Uterus (tissue), 2 donors: ENCODE data around the gene GRIK2.

ENCODE experiments used
- POLR2A ChIP-seq, 2 donors: fragments of 450-650 bp; IDR thresholded peaks; one replicate each; pipeline ENCODE4 v1.6.1; 2016; ENCODE audit warnings: antibody characterized with exemption in 2 of 2, mild to moderate bottlenecking in 1 of 2, moderate library complexity in 1 of 2
- TF ChIP-seq, protein P1 (sequence below), 4 experiments: fragments of 200-600 bp in 2 of 4; fragments of 450-650 bp in 2 of 4; sonication (generic) in 2 of 4; IDR thresholded peaks; one replicate each; pipeline ENCODE4 v1.5.1; 2016 to 2019; ENCODE audit warnings: antibody characterized with exemption in 4 of 4, mild to moderate bottlenecking in 2 of 4, moderate library complexity in 1 of 4

DNA sequence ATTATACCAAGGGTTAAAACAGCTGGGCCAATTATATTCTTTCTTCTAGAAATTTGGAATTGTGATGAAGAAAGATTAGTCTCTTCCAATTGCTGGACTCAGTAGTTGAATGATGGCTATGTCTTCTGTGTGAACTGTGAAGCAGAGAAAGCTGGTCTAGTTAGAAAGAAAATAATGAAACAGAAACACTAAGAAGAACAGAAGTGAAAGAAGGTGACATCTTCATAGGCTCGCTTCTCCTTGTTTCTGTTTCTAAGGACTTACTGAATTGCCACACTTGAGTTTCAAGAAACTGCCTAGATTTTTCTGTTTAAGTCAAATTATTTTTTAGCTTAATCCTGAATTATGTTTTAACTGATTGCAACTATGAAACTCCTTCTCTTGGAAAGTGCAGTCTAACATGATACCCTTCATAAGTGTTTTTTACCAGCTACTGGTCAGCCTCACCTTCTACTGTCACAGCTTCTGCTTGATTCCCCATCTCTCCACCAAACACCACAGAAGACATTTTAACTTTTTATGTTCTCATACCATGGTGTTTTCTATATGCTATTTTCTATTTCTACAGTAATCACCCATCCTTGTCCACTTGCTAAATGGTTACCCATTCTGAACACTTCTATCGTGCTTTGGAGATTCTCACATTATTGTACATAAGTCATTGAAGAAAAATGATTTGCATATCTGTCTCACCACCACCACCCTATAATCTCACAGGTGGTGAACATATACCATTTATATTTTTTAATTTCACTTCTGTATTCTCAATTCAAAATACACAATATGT is 268.8 kb downstream of the GRIK2 start:
- TF ChIP-seq POLR2A (IDR thresholded peaks at IDR 0.05): no peak
- TF ChIP-seq, protein P1, sequence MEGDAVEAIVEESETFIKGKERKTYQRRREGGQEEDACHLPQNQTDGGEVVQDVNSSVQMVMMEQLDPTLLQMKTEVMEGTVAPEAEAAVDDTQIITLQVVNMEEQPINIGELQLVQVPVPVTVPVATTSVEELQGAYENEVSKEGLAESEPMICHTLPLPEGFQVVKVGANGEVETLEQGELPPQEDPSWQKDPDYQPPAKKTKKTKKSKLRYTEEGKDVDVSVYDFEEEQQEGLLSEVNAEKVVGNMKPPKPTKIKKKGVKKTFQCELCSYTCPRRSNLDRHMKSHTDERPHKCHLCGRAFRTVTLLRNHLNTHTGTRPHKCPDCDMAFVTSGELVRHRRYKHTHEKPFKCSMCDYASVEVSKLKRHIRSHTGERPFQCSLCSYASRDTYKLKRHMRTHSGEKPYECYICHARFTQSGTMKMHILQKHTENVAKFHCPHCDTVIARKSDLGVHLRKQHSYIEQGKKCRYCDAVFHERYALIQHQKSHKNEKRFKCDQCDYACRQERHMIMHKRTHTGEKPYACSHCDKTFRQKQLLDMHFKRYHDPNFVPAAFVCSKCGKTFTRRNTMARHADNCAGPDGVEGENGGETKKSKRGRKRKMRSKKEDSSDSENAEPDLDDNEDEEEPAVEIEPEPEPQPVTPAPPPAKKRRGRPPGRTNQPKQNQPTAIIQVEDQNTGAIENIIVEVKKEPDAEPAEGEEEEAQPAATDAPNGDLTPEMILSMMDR (IDR thresholded peaks at IDR 0.05): no peak
